ENCODE data around the gene ATG4D.
"Not testable (repeated sequence)": the region's sequence is repeated elsewhere in the genome, so short reads cannot be mapped to it uniquely, and the experiment has no call there.

ATG4D gene

DNA sequence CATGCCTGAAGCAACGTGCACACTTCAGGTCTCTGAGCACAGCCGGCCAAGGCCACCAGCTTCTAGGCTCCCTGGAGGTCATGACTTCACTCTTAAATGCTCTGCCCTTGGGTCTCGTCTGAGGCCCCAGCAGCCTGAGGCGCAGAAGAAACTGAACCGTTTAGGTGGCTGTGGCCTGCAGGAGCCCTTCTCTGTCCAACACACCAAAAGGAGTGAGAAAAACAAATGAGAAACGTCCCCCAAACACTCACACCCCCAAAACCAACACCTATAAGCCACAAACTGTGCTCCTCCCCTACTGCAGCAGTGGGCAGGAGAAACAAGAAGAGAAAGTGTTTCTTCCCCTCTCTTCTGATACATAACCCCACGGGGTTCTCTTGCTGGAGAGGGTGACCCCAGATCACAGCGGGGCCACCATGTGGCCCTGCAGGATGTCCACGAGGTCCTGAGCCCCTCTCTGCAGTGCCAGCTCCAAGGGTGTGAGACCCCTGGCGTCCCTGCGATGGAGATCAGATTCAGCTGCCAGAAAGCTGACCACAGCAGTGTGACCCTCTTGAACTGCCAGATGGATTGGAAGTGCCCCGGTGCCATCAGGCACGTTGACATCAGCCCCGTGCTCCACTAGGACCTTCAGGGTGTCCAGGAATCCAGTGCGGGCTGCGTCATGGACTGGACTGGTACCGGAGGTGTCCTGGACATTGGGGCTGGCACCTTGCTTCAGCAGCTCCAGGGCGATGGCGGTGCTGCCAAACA lies 23.1 kb downstream of the ATG4D start:
- DNase-seq, result peak in 2 of 3 donors; percentile 52 to 59
- Histone ChIP-seq H3K4me1 (ENCODE audit: control extremely low read depth in 1 of 4, control insufficient read depth in 4 of 4, insufficient read depth in 4 of 4, low read length in 3 of 4) (peaks cover 16 to 49% (median 46%) of the 10 kb centered on the region in 4 experiments), H3K27me3 (replicated peaks in 2 of 5; ENCODE audit: control insufficient read depth in 4 of 5, insufficient read depth in 5 of 5, low read length in 4 of 5) (no peaks in the 10 kb centered on the region), H3K36me3 (ENCODE audit: control insufficient read depth in 4 of 4, insufficient read depth in 4 of 4, low read length in 3 of 4) (peaks cover 0 to 14% (median 8%) of the 10 kb centered on the region in 4 experiments), H3K4me3 (ENCODE audit: control insufficient read depth in 1 of 7, extremely low read depth in 1 of 7, insufficient read depth in 4 of 7, low read depth in 2 of 7, low read length in 6 of 7) (peak overlapping the region in 6 of 7 experiments; percentile 76 to 93 (median 88)), H3K27ac (ENCODE audit: insufficient read depth in 1 of 2, low read depth in 1 of 2, low read length in 2 of 2, poor library complexity in 1 of 2, severe bottlenecking in 2 of 2) (peak overlapping the region in 1 of 2 experiments; percentile 47), H3K9me3 (ENCODE audit: control extremely low read depth in 1 of 5, control insufficient read depth in 4 of 5, insufficient read depth in 2 of 5, low read depth in 1 of 5, low read length in 4 of 5) (no peaks in the 10 kb centered on the region)
- ChIA-PET CTCF (interaction anchor here (1.0 to 7.8 kb wide), 7 partner anchors 12 to 129 kb away, joined by 3 to 64 read pairs (median 4); partner anchors contain the start of gene KEAP1), POLR2A (interaction anchor here (1.5 to 3.8 kb wide), 3 partner anchors 13 to 24 kb away, joined by 5 to 29 read pairs (median 10); partner anchors contain the start of gene ATG4D)
- 49% methylated on average over 19 of the region's 19 CpGs for WGBS (ENCODE audit: insufficient coverage)

DNA sequence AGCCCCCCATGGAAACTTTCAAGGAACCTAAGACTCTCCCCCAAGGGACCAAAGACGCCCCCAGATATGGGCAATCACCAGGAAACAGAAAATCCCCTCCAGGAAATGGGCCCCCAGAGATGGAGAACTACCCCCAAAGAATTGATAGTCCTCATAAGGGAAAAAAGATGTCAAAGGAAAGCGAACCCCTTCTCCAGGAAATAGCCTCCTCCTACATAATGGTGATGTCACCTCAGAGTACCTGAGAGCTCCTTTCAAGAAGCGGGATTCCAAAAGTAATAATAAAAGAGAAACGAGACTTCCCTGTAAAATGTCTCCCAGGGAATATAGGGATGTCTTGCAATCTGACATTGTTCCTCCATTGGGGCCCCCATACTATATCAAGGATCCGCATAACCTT lies 24.0 kb downstream of the ATG4D start:
- no peak for DNase-seq
- Histone ChIP-seq H3K9me3 (ENCODE audit: control extremely low read depth in 1 of 5, control insufficient read depth in 4 of 5, insufficient read depth in 2 of 5, low read depth in 1 of 5, low read length in 4 of 5) (no peaks in the 10 kb centered on the region), H3K27ac (ENCODE audit: insufficient read depth in 1 of 2, low read depth in 1 of 2, low read length in 2 of 2, poor library complexity in 1 of 2, severe bottlenecking in 2 of 2) (peak overlapping the region in 1 of 2 experiments; percentile 34), H3K36me3 (ENCODE audit: control insufficient read depth in 4 of 4, insufficient read depth in 4 of 4, low read length in 3 of 4) (peaks cover 0 to 9% (median 4%) of the 10 kb centered on the region in 4 experiments), H3K4me1 (ENCODE audit: control extremely low read depth in 1 of 4, control insufficient read depth in 4 of 4, insufficient read depth in 4 of 4, low read length in 3 of 4) (peaks cover 16 to 52% (median 51%) of the 10 kb centered on the region in 4 experiments), H3K4me3 (ENCODE audit: control insufficient read depth in 1 of 7, extremely low read depth in 1 of 7, insufficient read depth in 4 of 7, low read depth in 2 of 7, low read length in 6 of 7) (peak overlapping the region in 6 of 7 experiments; percentile 76 to 93 (median 88)), H3K27me3 (replicated peaks in 2 of 5; ENCODE audit: control insufficient read depth in 4 of 5, insufficient read depth in 5 of 5, low read length in 4 of 5) (no peaks in the 10 kb centered on the region)
- POLR2A ChIA-PET, result interaction anchor here (1.7 to 3.8 kb wide), 2 partner anchors 14 to 24 kb away, joined by 5 to 29 read pairs; partner anchors contain the start of gene ATG4D
- 20% methylated on average over 1 of the region's 5 CpGs for WGBS (ENCODE audit: insufficient coverage)
- CTCF ChIA-PET, result interaction anchor here (1.0 to 7.8 kb wide), 6 partner anchors 13 to 105 kb away, joined by 3 to 64 read pairs (median 6); partner anchors contain the start of gene KEAP1

DNA sequence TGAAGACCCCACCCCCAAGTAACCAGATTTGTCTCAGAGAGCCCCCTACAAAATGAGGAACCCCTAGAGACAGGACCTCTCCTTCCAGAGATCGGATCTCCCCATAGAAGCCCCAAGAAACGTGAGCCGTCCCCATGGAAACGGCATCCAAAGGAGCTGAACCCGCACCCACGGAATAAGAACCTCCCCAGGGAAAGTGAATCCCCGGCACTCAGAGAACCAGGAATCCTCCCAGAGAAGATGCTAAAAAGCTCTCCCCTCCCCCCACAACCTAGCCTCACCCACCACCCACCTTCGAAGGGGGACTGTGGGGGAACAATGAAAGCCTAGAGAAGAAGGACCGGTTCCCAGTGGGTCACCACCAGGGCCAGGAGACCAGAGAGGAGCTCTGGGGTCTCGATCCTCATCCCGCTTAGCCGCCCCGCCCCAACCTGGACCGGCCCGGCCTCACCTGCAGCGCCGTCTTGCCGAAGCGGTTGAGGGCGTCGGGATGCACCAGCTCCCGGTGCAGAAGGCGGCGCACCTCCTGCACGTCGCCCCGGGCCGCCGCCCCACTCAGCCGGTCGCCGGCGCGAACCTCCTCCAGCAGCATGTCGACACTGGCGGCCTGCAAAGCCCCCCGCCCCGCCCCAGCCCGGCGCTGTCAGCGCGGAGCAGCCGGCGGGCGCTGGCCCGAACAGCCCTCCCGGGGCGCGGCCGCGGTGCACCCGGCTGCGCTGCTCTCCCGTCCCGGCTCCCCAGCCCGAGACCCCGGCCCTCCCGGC lies 24.5 kb downstream of the ATG4D start:
- H3K36me3 ChIP-seq (ENCODE audit: control insufficient read depth in 4 of 4, insufficient read depth in 4 of 4, low read length in 3 of 4), result peaks cover 0 to 8% (median 2%) of the 10 kb centered on the region in 4 experiments
- peak overlapping the region; percentile 76 to 93 (median 87) for H3K4me3 ChIP-seq (ENCODE audit: control insufficient read depth in 1 of 7, extremely low read depth in 1 of 7, insufficient read depth in 4 of 7, low read depth in 2 of 7, low read length in 6 of 7)
- peaks cover 16 to 54% (median 51%) of the 10 kb centered on the region in 4 experiments for H3K4me1 ChIP-seq (ENCODE audit: control extremely low read depth in 1 of 4, control insufficient read depth in 4 of 4, insufficient read depth in 4 of 4, low read length in 3 of 4)
- ChIA-PET POLR2A (interaction anchor here (1.1 to 3.8 kb wide), 3 partner anchors 13 to 25 kb away, joined by 4 to 29 read pairs (median 5); partner anchors contain the start of gene ATG4D), CTCF (interaction anchor here (1.2 to 7.8 kb wide), 6 partner anchors 13 to 105 kb away, joined by 3 to 64 read pairs (median 6); no protein-coding TSS in a partner anchor)
- peak overlapping the region in 1 of 2 experiments; percentile 34 for H3K27ac ChIP-seq (ENCODE audit: insufficient read depth in 1 of 2, low read depth in 1 of 2, low read length in 2 of 2, poor library complexity in 1 of 2, severe bottlenecking in 2 of 2)
- DNase-seq, result peak; percentile 21 to 73 (median 40)
- H3K9me3 ChIP-seq (ENCODE audit: control extremely low read depth in 1 of 5, control insufficient read depth in 4 of 5, insufficient read depth in 2 of 5, low read depth in 1 of 5, low read length in 4 of 5), result no peaks in the 10 kb centered on the region
- H3K27me3 ChIP-seq (replicated peaks in 2 of 5; ENCODE audit: control insufficient read depth in 4 of 5, insufficient read depth in 5 of 5, low read length in 4 of 5), result no peaks in the 10 kb centered on the region
- WGBS (ENCODE audit: insufficient coverage), result 0% methylated on average over 47 of the region's 58 CpGs

- H3K27ac ChIP-seq (ENCODE audit: insufficient read depth in 1 of 2, low read depth in 1 of 2, low read length in 2 of 2, poor library complexity in 1 of 2, severe bottlenecking in 2 of 2), result peak within 1 kb of the TSS in 1 of 2 experiments; percentile 80
- POLR2A ChIA-PET, result interaction anchor here (0.6 to 1.7 kb wide), 4 partner anchors 13 to 58 kb away, joined by 3 to 5 read pairs (median 4); partner anchors contain the start of gene ATG4D
- no peaks in the 10 kb centered on the region for H3K27me3 ChIP-seq (replicated peaks in 2 of 5; ENCODE audit: control insufficient read depth in 4 of 5, insufficient read depth in 5 of 5, low read length in 4 of 5)
These were observed 25.3 kb downstream of the ATG4D start, which contains the start of gene CDKN2D for GRCh38 chr19:10568826-10569651. Gene CDKN2D (minus strand): TSS chr19:10568979. CDS start chr19:10568653, 326 bp downstream.

GRCh38 chr19:10573793-10574192 lies 30.1 kb downstream of the ATG4D start:
- H3K27me3 ChIP-seq (replicated peaks in 2 of 5; ENCODE audit: control insufficient read depth in 4 of 5, insufficient read depth in 5 of 5, low read length in 4 of 5); H3K36me3 ChIP-seq (ENCODE audit: control insufficient read depth in 4 of 4, insufficient read depth in 4 of 4, low read length in 3 of 4); POLR2A ChIA-PET; H3K4me3 ChIP-seq (ENCODE audit: control insufficient read depth in 1 of 7, extremely low read depth in 1 of 7, insufficient read depth in 4 of 7, low read depth in 2 of 7, low read length in 6 of 7); H3K27ac ChIP-seq (ENCODE audit: insufficient read depth in 1 of 2, low read depth in 1 of 2, low read length in 2 of 2, poor library complexity in 1 of 2, severe bottlenecking in 2 of 2); DNase-seq; H3K9me3 ChIP-seq (ENCODE audit: control extremely low read depth in 1 of 5, control insufficient read depth in 4 of 5, insufficient read depth in 2 of 5, low read depth in 1 of 5, low read length in 4 of 5): not testable (repeated sequence)
- CTCF ChIA-PET, result interaction anchor here (0.8 to 3.2 kb wide), 10 partner anchors 9 to 126 kb away, joined by 3 to 17 read pairs (median 6); partner anchors contain the start of gene ATG4D
- peaks cover 0 to 18% (median 15%) of the 10 kb centered on the region in 4 experiments for H3K4me1 ChIP-seq (ENCODE audit: control extremely low read depth in 1 of 4, control insufficient read depth in 4 of 4, insufficient read depth in 4 of 4, low read length in 3 of 4)
- 89% methylated on average over 5 of the region's 6 CpGs for WGBS (ENCODE audit: insufficient coverage)

More at GRCh38 chr19:10568826-10569651, 25.3 kb downstream of the ATG4D start, which contains the start of gene CDKN2D:
- CTCF ChIA-PET, result interaction anchor here (1.0 to 7.8 kb wide), 8 partner anchors 10 to 104 kb away, joined by 3 to 64 read pairs (median 4); no protein-coding TSS in a partner anchor
- H3K9me3 ChIP-seq (ENCODE audit: control extremely low read depth in 1 of 5, control insufficient read depth in 4 of 5, insufficient read depth in 2 of 5, low read depth in 1 of 5, low read length in 4 of 5), result no peaks in the 10 kb centered on the region
- WGBS (ENCODE audit: insufficient coverage), result under 1% methylated on average over 61 of the region's 71 CpGs
- H3K4me1 ChIP-seq (ENCODE audit: control extremely low read depth in 1 of 4, control insufficient read depth in 4 of 4, insufficient read depth in 4 of 4, low read length in 3 of 4), result peaks cover 16 to 54% (median 51%) of the 10 kb centered on the region in 4 experiments
- peaks cover 0 to 6% (median 2%) of the 10 kb centered on the region in 4 experiments for H3K36me3 ChIP-seq (ENCODE audit: control insufficient read depth in 4 of 4, insufficient read depth in 4 of 4, low read length in 3 of 4)
- peak; percentile 99 to 100 (median 100) for DNase-seq
- H3K4me3 ChIP-seq (ENCODE audit: control insufficient read depth in 1 of 7, extremely low read depth in 1 of 7, insufficient read depth in 4 of 7, low read depth in 2 of 7, low read length in 6 of 7), result peak within 1 kb of the TSS; percentile 76 to 93 (median 87)

DNA sequence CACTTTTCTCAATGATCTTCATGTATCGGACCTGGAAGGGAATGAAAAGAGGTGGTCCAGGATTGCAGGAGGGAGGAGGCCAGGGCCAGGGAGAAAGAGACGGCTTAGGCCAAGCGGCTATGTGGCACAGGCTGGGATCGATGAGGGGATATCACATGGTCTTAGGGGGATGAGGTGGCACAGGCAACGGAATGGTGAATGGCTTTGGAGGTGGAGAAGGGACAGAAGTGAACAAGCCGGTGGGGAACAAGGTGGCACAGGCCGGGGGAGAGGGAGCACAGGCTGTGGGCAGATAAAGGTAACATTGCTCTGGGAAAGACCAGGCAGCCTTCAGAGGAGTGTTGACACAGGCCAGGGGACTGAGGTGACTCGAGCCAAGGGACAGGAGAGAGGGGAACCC lies 30.8 kb downstream of the ATG4D start:
- no peaks in the 10 kb centered on the region for H3K9me3 ChIP-seq (ENCODE audit: control extremely low read depth in 1 of 5, control insufficient read depth in 4 of 5, insufficient read depth in 2 of 5, low read depth in 1 of 5, low read length in 4 of 5)
- H3K27ac ChIP-seq (ENCODE audit: insufficient read depth in 1 of 2, low read depth in 1 of 2, low read length in 2 of 2, poor library complexity in 1 of 2, severe bottlenecking in 2 of 2), result no peak overlapping the region
- H3K4me1 ChIP-seq (ENCODE audit: control extremely low read depth in 1 of 4, control insufficient read depth in 4 of 4, insufficient read depth in 4 of 4, low read length in 3 of 4), result peaks cover 0 to 14% (median 11%) of the 10 kb centered on the region in 4 experiments
- ChIA-PET CTCF (interaction anchor here (0.6 to 3.2 kb wide), 5 partner anchors 69 to 161 kb away, joined by 3 to 10 read pairs (median 4); no protein-coding TSS in a partner anchor), POLR2A (no interaction called here)
- H3K27me3 ChIP-seq (replicated peaks in 2 of 5; ENCODE audit: control insufficient read depth in 4 of 5, insufficient read depth in 5 of 5, low read length in 4 of 5), result no peaks in the 10 kb centered on the region
- WGBS (ENCODE audit: insufficient coverage), result 94% methylated on average over 8 of the region's 8 CpGs
- no peak for DNase-seq
- no peaks in the 10 kb centered on the region for H3K36me3 ChIP-seq (ENCODE audit: control insufficient read depth in 4 of 4, insufficient read depth in 4 of 4, low read length in 3 of 4)
- no peak overlapping the region for H3K4me3 ChIP-seq (ENCODE audit: control insufficient read depth in 1 of 7, extremely low read depth in 1 of 7, insufficient read depth in 4 of 7, low read depth in 2 of 7, low read length in 6 of 7)
